GM23338 (cell line): ENCODE measurements around the gene ATP6V1F. TPM values are rescaled to one million over a fixed set of nuclear protein-coding genes. Genes with fewer than 3 reads are reported as not detected.

ENCODE experiments used
- ATAC-seq: fragments of 200-7000 bp; cut with Tn5 transposase; 3 replicates; pipeline ENCODE4 v1.9.1; 2020
- DNase-seq: peaks from one replicate; pipeline ENCODE4 v3.0.0-alpha.2; 2015; ENCODE audit warnings: low spot score
- H2AFZ ChIP-seq: fragments of 200-600 bp; sonication (generic); 2 replicates; pipeline ENCODE4 v1.8.0; 2016; ENCODE audit warnings: antibody characterized with exemption, mild to moderate bottlenecking, moderate library complexity
- H3F3A ChIP-seq: fragments of 200-600 bp; sonication (generic); replicated peaks from 2 replicates; pipeline ENCODE4 v1.8.0; 2017; ENCODE audit warnings: antibody characterized with exemption, mixed run types, low read depth
- H3K27ac ChIP-seq: fragments of 200-600 bp; sonication (generic); 2 replicates; pipeline ENCODE4 v1.6.1; 2016; ENCODE audit warnings: low read depth
- H3K27me3 ChIP-seq: fragments of 200-600 bp; sonication (generic); 2 replicates; pipeline ENCODE4 v1.8.0; 2016; ENCODE audit warnings: mild to moderate bottlenecking, mixed run types, moderate library complexity; ENCODE audit not compliant: insufficient read depth
- H3K36me3 ChIP-seq: fragments of 200-600 bp; sonication (generic); 2 replicates; pipeline ENCODE4 v1.8.0; 2016; ENCODE audit warnings: mild to moderate bottlenecking; ENCODE audit not compliant: insufficient read depth
- H3K4me1 ChIP-seq: fragments of 200-600 bp; sonication (generic); 2 replicates; pipeline ENCODE4 v1.8.0; 2016; ENCODE audit warnings: mild to moderate bottlenecking, moderate library complexity; ENCODE audit not compliant: insufficient read depth
- H3K4me2 ChIP-seq: fragments of 200-600 bp; sonication (generic); 2 replicates; pipeline ENCODE4 v1.7.1; 2017; ENCODE audit warnings: mixed run types
- H3K4me3 ChIP-seq: fragments of 200-600 bp; sonication (generic); 2 replicates; pipeline ENCODE4 v1.6.1; 2016; ENCODE audit warnings: mixed run types
- H3K79me2 ChIP-seq: fragments of 200-600 bp; sonication (generic); replicated peaks from 2 replicates; pipeline ENCODE4 v1.8.0; 2017; ENCODE audit warnings: mild to moderate bottlenecking; ENCODE audit not compliant: insufficient read depth
- H3K9me2 ChIP-seq: fragments of 200-600 bp; sonication (generic); 2 replicates; pipeline ENCODE4 v1.8.0; 2017; ENCODE audit not compliant: insufficient read depth
- H4K20me1 ChIP-seq: fragments of 200-600 bp; sonication (generic); replicated peaks from 2 replicates; pipeline ENCODE4 v1.8.0; 2017; ENCODE audit warnings: mild to moderate bottlenecking; ENCODE audit not compliant: insufficient read depth
- H3K27ac Mint-ChIP-seq: 2 replicates; pipeline ENCODE4 v1.8.0; 2020; ENCODE audit warnings: inconsistent platforms, mild to moderate bottlenecking, moderate library complexity, mixed read lengths
- H3K27me3 Mint-ChIP-seq: 3 replicates; pipeline ENCODE4 v1.8.0; 2022; ENCODE audit warnings: low read depth, mild to moderate bottlenecking, moderate library complexity, mixed read lengths, inconsistent platforms; ENCODE audit not compliant: insufficient read depth, poor library complexity
- H3K36me3 Mint-ChIP-seq: 3 replicates; pipeline ENCODE4 v1.8.0; 2021; ENCODE audit warnings: low read depth, mild to moderate bottlenecking, inconsistent platforms, moderate library complexity, mixed read lengths
- H3K4me1 Mint-ChIP-seq: 3 replicates; pipeline ENCODE4 v1.8.0; 2020; ENCODE audit warnings: mild to moderate bottlenecking, inconsistent platforms, mixed read lengths
- H3K4me3 Mint-ChIP-seq: 3 replicates; pipeline ENCODE4 v1.8.0; 2021; ENCODE audit warnings: moderate library complexity, mild to moderate bottlenecking, inconsistent platforms, mixed read lengths
- H3K9me3 Mint-ChIP-seq: 3 replicates; pipeline ENCODE4 v1.8.0; 2020; ENCODE audit warnings: moderate library complexity, mild to moderate bottlenecking, inconsistent platforms, mixed read lengths
- CREB1 ChIP-seq: fragments of 250-450 bp; sonication (Bioruptor Pico); IDR thresholded peaks from 2 replicates; pipeline ENCODE4 v1.5.0; 2020; ENCODE audit warnings: low read depth, mild to moderate bottlenecking, moderate library complexity
- EZH2 ChIP-seq: fragments of 200-600 bp; sonication (generic); IDR thresholded peaks from one replicate; pipeline ENCODE4 v1.8.0; 2017; ENCODE audit warnings: antibody characterized with exemption, mild to moderate bottlenecking, low read depth; ENCODE audit not compliant: unreplicated experiment
- EZH2phosphoT487 ChIP-seq: fragments of 200-600 bp; sonication (generic); IDR thresholded peaks from one replicate; pipeline ENCODE4 v1.8.1; 2018; ENCODE audit warnings: antibody characterized with exemption; ENCODE audit not compliant: unreplicated experiment
- JUNB ChIP-seq: IDR thresholded peaks from one replicate; pipeline ENCODE4 v1.6.1; 2016; ENCODE audit warnings: antibody characterized with exemption; ENCODE audit not compliant: unreplicated experiment
- NANOG ChIP-seq: IDR thresholded peaks from 2 replicates; pipeline ENCODE4 v1.6.1; 2016; ENCODE audit warnings: antibody characterized with exemption, borderline replicate concordance
- POLR2AphosphoS5 ChIP-seq: IDR thresholded peaks from 2 replicates; pipeline ENCODE4 v1.6.1; 2016; ENCODE audit warnings: antibody characterized with exemption, low read depth
- STAT1 ChIP-seq: IDR thresholded peaks from one replicate; pipeline ENCODE4 v1.6.1; 2016; ENCODE audit warnings: antibody characterized with exemption; ENCODE audit not compliant: unreplicated experiment
- ZNF114 ChIP-seq: fragments of 250-450 bp; sonication (Bioruptor Pico); IDR thresholded peaks from 2 replicates; pipeline ENCODE4 v1.5.0; 2020; ENCODE audit warnings: mild to moderate bottlenecking, moderate library complexity
- ZNF331 ChIP-seq: fragments of 250-450 bp; sonication (Bioruptor Pico); IDR thresholded peaks from 2 replicates; pipeline ENCODE4 v1.5.0; 2020; ENCODE audit warnings: low read depth, mild to moderate bottlenecking, moderate library complexity
- polyA plus RNA-seq: library from polyadenylated mRNA; unstranded; fragments of >200 nt; fragmentation: Nextera tagmentation; extraction: Ambion mirVana; gene quantifications from 2 replicates; pipeline ENCODE4 v1.2.1, GENCODE V29; 2016
- total RNA-seq: library from RNA; depleted of rRNA; stranded (reverse); fragments of >200 nt; shearing (Covaris generic); gene quantifications from 2 replicates; pipeline ENCODE4 v1.2.3, GENCODE V29; 2014
- TF ChIP-seq, protein P1 (sequence below): IDR thresholded peaks from 2 replicates; pipeline ENCODE4 v1.6.1; 2016; ENCODE audit warnings: antibody characterized with exemption
- TF ChIP-seq, protein P2 (sequence below): fragments of 250-450 bp; sonication (Bioruptor Pico); IDR thresholded peaks from 2 replicates; pipeline ENCODE4 v1.5.0; 2020; ENCODE audit warnings: mild to moderate bottlenecking, moderate library complexity
- TF ChIP-seq, protein P3 (sequence below), 2 experiments: fragments of 200-600 bp in 1 of 2; sonication (generic) in 1 of 2; conservative IDR thresholded peaks; 2 replicates each; pipeline versions ENCODE4 v1.5.1 to v1.6.1; 2016 to 2017; ENCODE audit warnings: antibody characterized with exemption in 2 of 2, low read depth in 2 of 2, mild to moderate bottlenecking in 2 of 2, moderate library complexity in 1 of 2
- TF ChIP-seq, protein P4 (sequence below): IDR thresholded peaks from one replicate; pipeline ENCODE4 v1.6.1; 2018; ENCODE audit warnings: antibody characterized with exemption; ENCODE audit not compliant: unreplicated experiment

The ATP6V1F gene
- total and polyA plus RNA-seq, 2 experiments from 2014 or later: 66.5 to 271 TPM

DNA sequence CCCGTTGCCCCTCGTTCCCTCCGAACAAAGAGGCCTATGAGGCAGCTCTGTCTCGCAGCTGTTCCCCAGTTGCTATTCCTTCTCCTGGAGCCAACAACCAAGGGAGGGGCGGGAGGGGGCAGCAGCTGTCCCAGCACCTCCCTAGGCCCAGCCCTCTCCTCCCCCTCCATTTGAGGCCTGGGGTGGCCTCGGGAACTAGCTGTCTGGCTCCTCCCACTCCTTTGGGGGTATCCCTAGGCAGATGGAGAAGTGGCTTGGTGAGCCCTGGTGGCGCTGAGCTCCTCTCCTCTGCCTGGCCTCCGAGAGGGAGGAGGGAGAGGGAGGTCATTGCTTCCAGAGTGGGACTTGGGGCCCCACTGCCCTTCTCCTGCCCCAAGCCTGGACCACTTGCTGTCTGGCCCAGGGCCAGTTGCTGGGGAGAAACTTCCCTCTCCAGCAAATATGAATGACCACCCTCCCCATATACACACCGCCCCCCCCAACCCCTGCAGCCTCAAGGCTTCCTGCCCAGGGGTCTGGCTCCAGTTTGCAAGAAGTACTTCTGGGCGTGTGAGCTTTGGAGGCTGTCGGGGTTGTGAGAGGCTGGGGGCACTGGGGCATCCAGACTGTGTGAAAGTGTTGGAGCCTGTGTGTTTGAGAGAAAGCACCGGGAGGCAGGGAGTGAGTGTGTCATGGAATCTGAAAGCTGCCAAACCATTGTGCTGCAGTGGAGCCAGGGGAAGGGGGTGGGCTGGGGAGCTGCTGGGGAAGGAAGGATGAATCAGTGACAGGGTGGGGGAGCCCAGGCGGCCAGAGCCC is 29.3 kb upstream of the ATP6V1F start:
- no peaks in the 10 kb centered on the region for H3K36me3 Mint-ChIP-seq
- no peaks in the 10 kb centered on the region for H3K79me2 ChIP-seq
- TF ChIP-seq ZNF331 (no peak), POLR2AphosphoS5 (no peak), EZH2phosphoT487 (no peak), EZH2 (no peak), ZNF114 (no peak), JUNB (no peak), STAT1 (no peak), NANOG (no peak), CREB1 (CRISPR knock-in tag) (no peak)
- TF ChIP-seq, protein P1, sequence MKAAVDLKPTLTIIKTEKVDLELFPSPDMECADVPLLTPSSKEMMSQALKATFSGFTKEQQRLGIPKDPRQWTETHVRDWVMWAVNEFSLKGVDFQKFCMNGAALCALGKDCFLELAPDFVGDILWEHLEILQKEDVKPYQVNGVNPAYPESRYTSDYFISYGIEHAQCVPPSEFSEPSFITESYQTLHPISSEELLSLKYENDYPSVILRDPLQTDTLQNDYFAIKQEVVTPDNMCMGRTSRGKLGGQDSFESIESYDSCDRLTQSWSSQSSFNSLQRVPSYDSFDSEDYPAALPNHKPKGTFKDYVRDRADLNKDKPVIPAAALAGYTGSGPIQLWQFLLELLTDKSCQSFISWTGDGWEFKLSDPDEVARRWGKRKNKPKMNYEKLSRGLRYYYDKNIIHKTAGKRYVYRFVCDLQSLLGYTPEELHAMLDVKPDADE: no peak
- TF ChIP-seq, protein P2, sequence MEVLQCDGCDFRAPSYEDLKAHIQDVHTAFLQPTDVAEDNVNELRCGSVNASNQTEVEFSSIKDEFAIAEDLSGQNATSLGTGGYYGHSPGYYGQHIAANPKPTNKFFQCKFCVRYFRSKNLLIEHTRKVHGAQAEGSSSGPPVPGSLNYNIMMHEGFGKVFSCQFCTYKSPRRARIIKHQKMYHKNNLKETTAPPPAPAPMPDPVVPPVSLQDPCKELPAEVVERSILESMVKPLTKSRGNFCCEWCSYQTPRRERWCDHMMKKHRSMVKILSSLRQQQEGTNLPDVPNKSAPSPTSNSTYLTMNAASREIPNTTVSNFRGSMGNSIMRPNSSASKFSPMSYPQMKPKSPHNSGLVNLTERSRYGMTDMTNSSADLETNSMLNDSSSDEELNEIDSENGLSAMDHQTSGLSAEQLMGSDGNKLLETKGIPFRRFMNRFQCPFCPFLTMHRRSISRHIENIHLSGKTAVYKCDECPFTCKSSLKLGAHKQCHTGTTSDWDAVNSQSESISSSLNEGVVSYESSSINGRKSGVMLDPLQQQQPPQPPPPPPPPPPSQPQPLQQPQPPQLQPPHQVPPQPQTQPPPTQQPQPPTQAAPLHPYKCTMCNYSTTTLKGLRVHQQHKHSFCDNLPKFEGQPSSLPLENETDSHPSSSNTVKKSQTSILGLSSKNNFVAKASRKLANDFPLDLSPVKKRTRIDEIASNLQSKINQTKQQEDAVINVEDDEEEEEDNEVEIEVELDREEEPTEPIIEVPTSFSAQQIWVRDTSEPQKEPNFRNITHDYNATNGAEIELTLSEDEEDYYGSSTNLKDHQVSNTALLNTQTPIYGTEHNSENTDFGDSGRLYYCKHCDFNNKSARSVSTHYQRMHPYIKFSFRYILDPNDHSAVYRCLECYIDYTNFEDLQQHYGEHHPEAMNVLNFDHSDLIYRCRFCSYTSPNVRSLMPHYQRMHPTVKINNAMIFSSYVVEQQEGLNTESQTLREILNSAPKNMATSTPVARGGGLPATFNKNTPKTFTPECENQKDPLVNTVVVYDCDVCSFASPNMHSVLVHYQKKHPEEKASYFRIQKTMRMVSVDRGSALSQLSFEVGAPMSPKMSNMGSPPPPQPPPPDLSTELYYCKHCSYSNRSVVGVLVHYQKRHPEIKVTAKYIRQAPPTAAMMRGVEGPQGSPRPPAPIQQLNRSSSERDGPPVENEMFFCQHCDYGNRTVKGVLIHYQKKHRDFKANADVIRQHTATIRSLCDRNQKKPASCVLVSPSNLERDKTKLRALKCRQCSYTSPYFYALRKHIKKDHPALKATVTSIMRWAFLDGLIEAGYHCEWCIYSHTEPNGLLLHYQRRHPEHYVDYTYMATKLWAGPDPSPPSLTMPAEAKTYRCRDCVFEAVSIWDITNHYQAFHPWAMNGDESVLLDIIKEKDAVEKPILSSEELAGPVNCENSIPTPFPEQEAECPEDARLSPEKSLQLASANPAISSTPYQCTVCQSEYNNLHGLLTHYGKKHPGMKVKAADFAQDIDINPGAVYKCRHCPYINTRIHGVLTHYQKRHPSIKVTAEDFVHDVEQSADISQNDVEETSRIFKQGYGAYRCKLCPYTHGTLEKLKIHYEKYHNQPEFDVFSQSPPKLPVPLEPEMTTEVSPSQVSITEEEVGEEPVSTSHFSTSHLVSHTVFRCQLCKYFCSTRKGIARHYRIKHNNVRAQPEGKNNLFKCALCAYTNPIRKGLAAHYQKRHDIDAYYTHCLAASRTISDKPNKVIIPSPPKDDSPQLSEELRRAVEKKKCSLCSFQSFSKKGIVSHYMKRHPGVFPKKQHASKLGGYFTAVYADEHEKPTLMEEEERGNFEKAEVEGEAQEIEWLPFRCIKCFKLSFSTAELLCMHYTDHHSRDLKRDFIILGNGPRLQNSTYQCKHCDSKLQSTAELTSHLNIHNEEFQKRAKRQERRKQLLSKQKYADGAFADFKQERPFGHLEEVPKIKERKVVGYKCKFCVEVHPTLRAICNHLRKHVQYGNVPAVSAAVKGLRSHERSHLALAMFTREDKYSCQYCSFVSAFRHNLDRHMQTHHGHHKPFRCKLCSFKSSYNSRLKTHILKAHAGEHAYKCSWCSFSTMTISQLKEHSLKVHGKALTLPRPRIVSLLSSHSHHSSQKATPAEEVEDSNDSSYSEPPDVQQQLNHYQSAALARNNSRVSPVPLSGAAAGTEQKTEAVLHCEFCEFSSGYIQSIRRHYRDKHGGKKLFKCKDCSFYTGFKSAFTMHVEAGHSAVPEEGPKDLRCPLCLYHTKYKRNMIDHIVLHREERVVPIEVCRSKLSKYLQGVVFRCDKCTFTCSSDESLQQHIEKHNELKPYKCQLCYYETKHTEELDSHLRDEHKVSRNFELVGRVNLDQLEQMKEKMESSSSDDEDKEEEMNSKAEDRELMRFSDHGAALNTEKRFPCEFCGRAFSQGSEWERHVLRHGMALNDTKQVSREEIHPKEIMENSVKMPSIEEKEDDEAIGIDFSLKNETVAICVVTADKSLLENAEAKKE (CRISPR knock-in tag): no peak
- TF ChIP-seq, protein P3, sequence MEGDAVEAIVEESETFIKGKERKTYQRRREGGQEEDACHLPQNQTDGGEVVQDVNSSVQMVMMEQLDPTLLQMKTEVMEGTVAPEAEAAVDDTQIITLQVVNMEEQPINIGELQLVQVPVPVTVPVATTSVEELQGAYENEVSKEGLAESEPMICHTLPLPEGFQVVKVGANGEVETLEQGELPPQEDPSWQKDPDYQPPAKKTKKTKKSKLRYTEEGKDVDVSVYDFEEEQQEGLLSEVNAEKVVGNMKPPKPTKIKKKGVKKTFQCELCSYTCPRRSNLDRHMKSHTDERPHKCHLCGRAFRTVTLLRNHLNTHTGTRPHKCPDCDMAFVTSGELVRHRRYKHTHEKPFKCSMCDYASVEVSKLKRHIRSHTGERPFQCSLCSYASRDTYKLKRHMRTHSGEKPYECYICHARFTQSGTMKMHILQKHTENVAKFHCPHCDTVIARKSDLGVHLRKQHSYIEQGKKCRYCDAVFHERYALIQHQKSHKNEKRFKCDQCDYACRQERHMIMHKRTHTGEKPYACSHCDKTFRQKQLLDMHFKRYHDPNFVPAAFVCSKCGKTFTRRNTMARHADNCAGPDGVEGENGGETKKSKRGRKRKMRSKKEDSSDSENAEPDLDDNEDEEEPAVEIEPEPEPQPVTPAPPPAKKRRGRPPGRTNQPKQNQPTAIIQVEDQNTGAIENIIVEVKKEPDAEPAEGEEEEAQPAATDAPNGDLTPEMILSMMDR (conservative IDR thresholded peaks at IDR 0.05; ENCODE audit: low read depth in 2 of 2): no peak
- TF ChIP-seq, protein P4, sequence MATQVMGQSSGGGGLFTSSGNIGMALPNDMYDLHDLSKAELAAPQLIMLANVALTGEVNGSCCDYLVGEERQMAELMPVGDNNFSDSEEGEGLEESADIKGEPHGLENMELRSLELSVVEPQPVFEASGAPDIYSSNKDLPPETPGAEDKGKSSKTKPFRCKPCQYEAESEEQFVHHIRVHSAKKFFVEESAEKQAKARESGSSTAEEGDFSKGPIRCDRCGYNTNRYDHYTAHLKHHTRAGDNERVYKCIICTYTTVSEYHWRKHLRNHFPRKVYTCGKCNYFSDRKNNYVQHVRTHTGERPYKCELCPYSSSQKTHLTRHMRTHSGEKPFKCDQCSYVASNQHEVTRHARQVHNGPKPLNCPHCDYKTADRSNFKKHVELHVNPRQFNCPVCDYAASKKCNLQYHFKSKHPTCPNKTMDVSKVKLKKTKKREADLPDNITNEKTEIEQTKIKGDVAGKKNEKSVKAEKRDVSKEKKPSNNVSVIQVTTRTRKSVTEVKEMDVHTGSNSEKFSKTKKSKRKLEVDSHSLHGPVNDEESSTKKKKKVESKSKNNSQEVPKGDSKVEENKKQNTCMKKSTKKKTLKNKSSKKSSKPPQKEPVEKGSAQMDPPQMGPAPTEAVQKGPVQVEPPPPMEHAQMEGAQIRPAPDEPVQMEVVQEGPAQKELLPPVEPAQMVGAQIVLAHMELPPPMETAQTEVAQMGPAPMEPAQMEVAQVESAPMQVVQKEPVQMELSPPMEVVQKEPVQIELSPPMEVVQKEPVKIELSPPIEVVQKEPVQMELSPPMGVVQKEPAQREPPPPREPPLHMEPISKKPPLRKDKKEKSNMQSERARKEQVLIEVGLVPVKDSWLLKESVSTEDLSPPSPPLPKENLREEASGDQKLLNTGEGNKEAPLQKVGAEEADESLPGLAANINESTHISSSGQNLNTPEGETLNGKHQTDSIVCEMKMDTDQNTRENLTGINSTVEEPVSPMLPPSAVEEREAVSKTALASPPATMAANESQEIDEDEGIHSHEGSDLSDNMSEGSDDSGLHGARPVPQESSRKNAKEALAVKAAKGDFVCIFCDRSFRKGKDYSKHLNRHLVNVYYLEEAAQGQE: no peak
- H3K9me3 Mint-ChIP-seq: no peaks in the 10 kb centered on the region
- H3K4me1 Mint-ChIP-seq: peaks cover 25% of the 10 kb centered on the region
- no peak overlapping the region; the same call in 1 of the 2 replicates for H3K27ac Mint-ChIP-seq
- no peaks in the 10 kb centered on the region for H4K20me1 ChIP-seq
- peaks cover 3% of the 10 kb centered on the region for H3F3A ChIP-seq
- H3K9me2 ChIP-seq: no peaks in the 10 kb centered on the region
- peaks cover 48% of the 10 kb centered on the region for H3K27me3 Mint-ChIP-seq
- ATAC-seq (peak; percentile 16), DNase-seq (peak; percentile 55)
- H3K27me3 ChIP-seq: peaks cover 38% of the 10 kb centered on the region
- H3K4me3 ChIP-seq: peak overlapping the region; percentile 76
- H3K4me1 ChIP-seq: peaks cover 28% of the 10 kb centered on the region
- H3K4me2 ChIP-seq: peak overlapping the region; percentile 96
- no peaks in the 10 kb centered on the region for H3K36me3 ChIP-seq
- no peak overlapping the region for H3K27ac ChIP-seq
- H3K4me3 Mint-ChIP-seq: peak overlapping the region; percentile 70
- peak overlapping the region; percentile 98 for H2AFZ ChIP-seq
